Astrocyte (in vitro differentiated cells and primary cell): ENCODE results near the gene RFLNA. TPM values are rescaled to one million over a fixed set of nuclear protein-coding genes. Genes with fewer than 3 reads are reported as not detected.

ENCODE experiments used
- DNase-seq: peaks from one replicate; pipeline ENCODE4 v3.0.0-alpha.2; 2010; ENCODE audit warnings: low read depth
- FAIRE-seq: peaks from 2 replicates; lab custom pipeline; 2011; peaks lifted over from hg19 to GRCh38; lab: Jason Lieb, UNC
- H2AFZ ChIP-seq: 2 replicates; pipeline ENCODE4 v1.6.0; 2012; ENCODE audit warnings: low read depth, low read length, inconsistent platforms
- H3K27ac ChIP-seq: 2 replicates; pipeline ENCODE4 v1.5.1; 2011; ENCODE audit warnings: low read depth, low read length, inconsistent platforms
- H3K27me3 ChIP-seq: 2 replicates; pipeline ENCODE4 v1.6.0; 2011; ENCODE audit warnings: low read length, inconsistent platforms; ENCODE audit not compliant: insufficient read depth
- H3K36me3 ChIP-seq: 2 replicates; pipeline ENCODE4 v1.5.1; 2011; ENCODE audit warnings: low read length, inconsistent platforms; ENCODE audit not compliant: insufficient read depth
- H3K4me1 ChIP-seq: 2 replicates; pipeline ENCODE4 v1.5.1; 2011; ENCODE audit warnings: low read length, inconsistent platforms; ENCODE audit not compliant: insufficient read depth
- H3K4me2 ChIP-seq: 2 replicates; pipeline ENCODE4 v1.6.0; 2012; ENCODE audit warnings: low read length, inconsistent platforms
- H3K4me3 ChIP-seq: 2 replicates; pipeline ENCODE4 v1.5.1; 2011; ENCODE audit warnings: low read depth, mild to moderate bottlenecking, low read length, inconsistent platforms; ENCODE audit not compliant: insufficient read depth
- H3K79me2 ChIP-seq: 2 replicates; pipeline ENCODE4 v1.6.0; 2012; ENCODE audit warnings: mild to moderate bottlenecking, low read length, inconsistent platforms; ENCODE audit not compliant: insufficient read depth
- H3K9ac ChIP-seq: 2 replicates; pipeline ENCODE4 v1.6.0; 2012; ENCODE audit warnings: mild to moderate bottlenecking, low read length, inconsistent platforms
- H3K9me3 ChIP-seq: 2 replicates; pipeline ENCODE4 v1.5.1; 2012; ENCODE audit warnings: low read depth, mild to moderate bottlenecking, low read length, inconsistent platforms; ENCODE audit not compliant: insufficient read depth
- H4K20me1 ChIP-seq: 2 replicates; pipeline ENCODE4 v1.6.0; 2012; ENCODE audit warnings: low read length, inconsistent platforms; ENCODE audit not compliant: insufficient read depth
- H3K27ac Mint-ChIP-seq: one replicate; pipeline ENCODE4 v1.8.0; 2021; ENCODE audit warnings: mild to moderate bottlenecking, mixed read lengths; ENCODE audit not compliant: unreplicated experiment
- H3K27me3 Mint-ChIP-seq: one replicate; pipeline ENCODE4 v1.8.0; 2021; ENCODE audit warnings: low read depth, mixed read lengths; ENCODE audit not compliant: unreplicated experiment
- H3K36me3 Mint-ChIP-seq: one replicate; pipeline ENCODE4 v1.8.0; 2021; ENCODE audit warnings: low read depth, mixed read lengths; ENCODE audit not compliant: unreplicated experiment
- H3K4me1 Mint-ChIP-seq: one replicate; pipeline ENCODE4 v1.8.0; 2021; ENCODE audit warnings: low read depth, mixed read lengths; ENCODE audit not compliant: unreplicated experiment
- H3K4me3 Mint-ChIP-seq: one replicate; pipeline ENCODE4 v1.8.0; 2021; ENCODE audit warnings: mild to moderate bottlenecking, moderate library complexity, mixed read lengths; ENCODE audit not compliant: unreplicated experiment
- H3K9me3 Mint-ChIP-seq: one replicate; pipeline ENCODE4 v1.8.0; 2021; ENCODE audit warnings: mild to moderate bottlenecking, mixed read lengths; ENCODE audit not compliant: unreplicated experiment
- CTCF ChIP-seq: IDR thresholded peaks from 2 replicates; pipeline ENCODE4 v1.5.1; 2011; ENCODE audit warnings: low read depth, mild to moderate bottlenecking, inconsistent platforms, low read length, moderate library complexity; ENCODE audit not compliant: insufficient read depth
- EZH2 ChIP-seq: IDR thresholded peaks from 2 replicates; pipeline ENCODE4 v1.6.1; 2012; ENCODE audit warnings: mild to moderate bottlenecking, low read length, inconsistent platforms; ENCODE audit not compliant: insufficient read depth
- total RNA-seq: library from RNA; stranded (reverse); gene quantifications from 2 replicates; pipeline ENCODE4 v1.2.1, GENCODE V29; 2021

Gene RFLNA
- total RNA-seq, 1 donor from 2014 or later: 1.8 TPM

DNA sequence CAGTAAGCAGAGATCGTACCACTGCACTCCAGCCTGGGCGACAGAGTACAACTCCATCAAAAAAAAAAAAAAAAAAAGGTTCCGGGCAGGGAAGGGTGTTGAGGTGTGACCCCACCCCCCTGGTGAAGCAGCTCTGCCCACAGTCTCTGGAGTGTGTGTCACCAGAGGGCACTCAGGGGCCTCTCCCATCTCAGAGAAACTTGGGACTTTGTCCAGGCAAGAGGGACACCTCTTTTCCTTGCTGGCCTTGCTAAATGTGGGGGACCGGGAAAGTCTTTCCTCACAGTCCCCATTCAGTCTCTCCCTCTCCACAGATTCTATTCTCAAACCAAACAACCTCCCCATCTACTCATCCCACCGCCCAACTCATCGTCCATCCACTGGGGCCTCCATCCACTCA lies 43.6 kb downstream of the RFLNA start:
- Histone ChIP-seq H3K4me2 (no peak overlapping the region), H3K4me3 (no peak overlapping the region), H3K4me1 (no peaks in the 10 kb centered on the region), H3K27ac (no peak overlapping the region), H3K9me3 (no peaks in the 10 kb centered on the region), H3K79me2 (peaks cover 26% of the 10 kb centered on the region), H2AFZ (no peak overlapping the region), H3K36me3 (peaks cover 38% of the 10 kb centered on the region), H3K27me3 (no peaks in the 10 kb centered on the region), H4K20me1 (peaks cover 81% of the 10 kb centered on the region), H3K9ac (no peak overlapping the region)
- no peaks in the 10 kb centered on the region for H3K27me3 Mint-ChIP-seq
- no peak overlapping the region for H3K27ac Mint-ChIP-seq
- peaks cover 33% of the 10 kb centered on the region for H3K36me3 Mint-ChIP-seq
- no peak for DNase-seq
- no peaks in the 10 kb centered on the region for H3K4me1 Mint-ChIP-seq
- peaks cover 2% of the 10 kb centered on the region for H3K9me3 Mint-ChIP-seq
- no peak for FAIRE-seq
- TF ChIP-seq CTCF (no peak), EZH2 (no peak)
- H3K4me3 Mint-ChIP-seq: no peak overlapping the region

DNA sequence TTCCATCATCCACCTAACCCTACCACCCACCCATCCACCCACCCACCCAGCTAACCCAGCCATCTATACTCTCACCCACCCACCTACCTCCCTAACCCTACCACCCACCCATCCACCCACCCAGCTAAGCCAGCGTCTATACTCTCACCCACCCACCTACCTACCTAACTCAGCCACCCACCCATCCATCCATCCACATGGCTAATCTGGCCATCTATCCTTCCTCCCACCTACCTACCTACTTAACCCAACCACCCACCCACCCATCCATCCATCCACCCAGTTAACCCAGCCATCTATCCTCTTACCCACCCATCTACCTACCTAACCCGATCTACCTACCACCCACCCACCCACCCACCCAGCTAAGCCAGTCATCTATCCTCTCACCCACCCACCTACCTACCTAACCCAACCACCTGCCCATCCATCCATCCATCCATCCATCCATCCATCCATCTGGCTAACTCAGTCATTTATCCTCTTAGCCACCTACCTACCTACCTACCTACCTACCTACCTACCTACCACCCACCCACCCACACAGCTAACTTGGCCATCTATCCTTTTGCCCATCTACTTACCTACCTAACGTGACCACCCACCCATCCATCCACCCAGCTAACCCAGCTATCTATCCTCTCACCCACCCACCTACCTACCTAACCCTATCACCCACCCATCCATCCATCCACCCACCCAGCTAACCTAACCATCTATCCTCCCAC lies 44.1 kb downstream of the RFLNA start:
- DNase-seq: no peak
- H3K4me1 Mint-ChIP-seq: no peaks in the 10 kb centered on the region
- Histone ChIP-seq H3K9me3 (no peaks in the 10 kb centered on the region), H4K20me1 (peaks cover 83% of the 10 kb centered on the region), H3K4me3 (no peak overlapping the region), H3K4me2 (no peak overlapping the region), H3K36me3 (peaks cover 38% of the 10 kb centered on the region), H3K27me3 (no peaks in the 10 kb centered on the region), H3K4me1 (no peaks in the 10 kb centered on the region), H3K9ac (no peak overlapping the region), H2AFZ (no peak overlapping the region), H3K27ac (no peak overlapping the region), H3K79me2 (peaks cover 27% of the 10 kb centered on the region)
- peaks cover 2% of the 10 kb centered on the region for H3K9me3 Mint-ChIP-seq
- TF ChIP-seq EZH2: no peak
- TF ChIP-seq CTCF: no peak
- no peak for FAIRE-seq
- H3K27me3 Mint-ChIP-seq: no peaks in the 10 kb centered on the region
- H3K27ac Mint-ChIP-seq: no peak overlapping the region
- H3K4me3 Mint-ChIP-seq: no peak overlapping the region
- H3K36me3 Mint-ChIP-seq: peaks cover 30% of the 10 kb centered on the region
